Measurements from ENCODE around the gene NUTM2B.
"Not testable (repeated sequence)": the region's sequence is repeated elsewhere in the genome, so short reads cannot be mapped to it uniquely, and the experiment has no call there.

- TF ChIP-seq CTCF (conservative IDR thresholded peaks at IDR 0.05); EZH2 (IDR thresholded peaks at IDR 0.05; ENCODE audit: low read depth): not testable (repeated sequence)
These were observed 50.6 kb downstream of the NUTM2B start for GRCh38 chr10:79753601-79754000.
